HEK293 (cell line): ENCODE measurements around the gene SAXO2.
A peak's percentile ranks its signal among the peaks of the same experiment; 100 is the strongest.

ENCODE experiments used
- ATF2 ChIP-seq: fragments of 450-650 bp; formaldehyde crosslinking; IDR thresholded peaks from 2 replicates; pipeline ENCODE4 v1.5.1; 2016; ENCODE audit warnings: missing biosample characterization, missing genetic modification characterization, low read depth
- BCL11A ChIP-seq: fragments of 450-650 bp; formaldehyde crosslinking; IDR thresholded peaks from 2 replicates; pipeline ENCODE4 v1.5.1; 2016; ENCODE audit warnings: low read depth, missing biosample characterization, missing genetic modification characterization
- EGR2 ChIP-seq: fragments of 450-650 bp; formaldehyde crosslinking; IDR thresholded peaks from 2 replicates; pipeline ENCODE4 v1.5.1; 2016; ENCODE audit warnings: low read depth, missing biosample characterization, missing genetic modification characterization
- GLIS2 ChIP-seq: fragments of 450-650 bp; formaldehyde crosslinking; IDR thresholded peaks from 2 replicates; pipeline ENCODE4 v1.5.1; 2016; ENCODE audit warnings: missing biosample characterization, missing genetic modification characterization
- KLF10 ChIP-seq: fragments of 450-650 bp; IDR thresholded peaks from 2 replicates; pipeline ENCODE4 v1.5.1; 2018; ENCODE audit warnings: missing biosample characterization, mild to moderate bottlenecking, missing genetic modification characterization
- KLF17 ChIP-seq: fragments of 450-650 bp; formaldehyde crosslinking; IDR thresholded peaks from 2 replicates; pipeline ENCODE4 v1.5.1; 2016; ENCODE audit warnings: missing biosample characterization, missing genetic modification characterization
- KLF9 ChIP-seq: fragments of 450-650 bp; formaldehyde crosslinking; IDR thresholded peaks from 2 replicates; pipeline ENCODE4 v1.5.1; 2016; ENCODE audit warnings: missing biosample characterization, missing genetic modification characterization, low read depth
- MEIS1 ChIP-seq: sonication (generic); formaldehyde crosslinking; IDR thresholded peaks from 2 replicates; pipeline ENCODE4 v1.8.1; 2022; ENCODE audit warnings: missing genetic modification reagents, mild to moderate bottlenecking, borderline replicate concordance
- MYNN ChIP-seq: fragments of 450-650 bp; formaldehyde crosslinking; IDR thresholded peaks from 2 replicates; pipeline ENCODE4 v1.5.1; 2016; ENCODE audit warnings: missing biosample characterization, missing genetic modification characterization, borderline replicate concordance
- PRDM10 ChIP-seq: fragments of 450-650 bp; formaldehyde crosslinking; IDR thresholded peaks from 2 replicates; pipeline ENCODE4 v1.5.1; 2016; ENCODE audit warnings: missing biosample characterization, missing genetic modification characterization
- WT1 ChIP-seq: fragments of 450-650 bp; formaldehyde crosslinking; IDR thresholded peaks from 2 replicates; pipeline ENCODE4 v1.5.1; 2016; ENCODE audit warnings: missing biosample characterization, missing genetic modification characterization
- ZBTB10 ChIP-seq: fragments of 450-650 bp; formaldehyde crosslinking; IDR thresholded peaks from 2 replicates; pipeline ENCODE4 v1.5.1; 2016; ENCODE audit warnings: missing biosample characterization, missing genetic modification characterization
- ZBTB48 ChIP-seq: fragments of 450-650 bp; formaldehyde crosslinking; IDR thresholded peaks from 2 replicates; pipeline ENCODE4 v1.5.1; 2016; ENCODE audit warnings: missing biosample characterization, missing genetic modification characterization
- ZNF114 ChIP-seq: fragments of 450-650 bp; formaldehyde crosslinking; IDR thresholded peaks from 2 replicates; pipeline ENCODE4 v1.5.0; 2017; ENCODE audit warnings: missing biosample characterization, missing genetic modification characterization
- ZNF140 ChIP-seq: fragments of 450-650 bp; formaldehyde crosslinking; IDR thresholded peaks from 2 replicates; pipeline ENCODE4 v1.5.1; 2016; ENCODE audit warnings: missing biosample characterization, missing genetic modification characterization
- ZNF169 ChIP-seq: fragments of 450-650 bp; formaldehyde crosslinking; IDR thresholded peaks from 2 replicates; pipeline ENCODE4 v1.5.1; 2016; ENCODE audit warnings: missing biosample characterization, missing genetic modification characterization
- ZNF184 ChIP-seq: fragments of 450-650 bp; IDR thresholded peaks from 2 replicates; pipeline ENCODE4 v1.5.1; 2018; ENCODE audit warnings: missing biosample characterization, mild to moderate bottlenecking, missing genetic modification characterization
- ZNF211 ChIP-seq: fragments of 450-650 bp; formaldehyde crosslinking; IDR thresholded peaks from 2 replicates; pipeline ENCODE4 v1.5.1; 2016; ENCODE audit warnings: low read depth, missing biosample characterization, missing genetic modification characterization
- ZNF223 ChIP-seq: fragments of 450-650 bp; formaldehyde crosslinking; IDR thresholded peaks from 2 replicates; pipeline ENCODE4 v1.5.1; 2016; ENCODE audit warnings: missing biosample characterization, missing genetic modification characterization
- ZNF324 ChIP-seq: fragments of 450-650 bp; formaldehyde crosslinking; IDR thresholded peaks from 2 replicates; pipeline ENCODE4 v1.5.1; 2016; ENCODE audit warnings: missing biosample characterization, missing genetic modification characterization
- ZNF341 ChIP-seq: fragments of 450-650 bp; formaldehyde crosslinking; IDR thresholded peaks from 2 replicates; pipeline ENCODE4; 2016; ENCODE audit warnings: low read depth, missing biosample characterization, missing genetic modification characterization
- ZNF354C ChIP-seq: fragments of 450-650 bp; formaldehyde crosslinking; IDR thresholded peaks from 2 replicates; pipeline ENCODE4 v1.5.1; 2016; ENCODE audit warnings: missing biosample characterization, missing genetic modification characterization, low read depth, borderline replicate concordance
- ZNF449 ChIP-seq: fragments of 450-650 bp; formaldehyde crosslinking; IDR thresholded peaks from 2 replicates; pipeline ENCODE4 v1.5.1; 2017; ENCODE audit warnings: missing biosample characterization, mild to moderate bottlenecking, missing genetic modification characterization, moderate library complexity
- ZNF488 ChIP-seq: fragments of 450-650 bp; formaldehyde crosslinking; IDR thresholded peaks from 2 replicates; pipeline ENCODE4 v1.5.1; 2016; ENCODE audit warnings: missing biosample characterization, missing genetic modification characterization
- ZNF514 ChIP-seq: fragments of 450-650 bp; formaldehyde crosslinking; IDR thresholded peaks from 2 replicates; pipeline ENCODE4 v1.5.1; 2016; ENCODE audit warnings: missing biosample characterization, missing genetic modification characterization
- ZNF521 ChIP-seq: fragments of 450-650 bp; formaldehyde crosslinking; IDR thresholded peaks from 2 replicates; pipeline ENCODE4 v1.5.1; 2017; ENCODE audit warnings: missing biosample characterization, mild to moderate bottlenecking, missing genetic modification characterization
- ZNF560 ChIP-seq: fragments of 450-650 bp; formaldehyde crosslinking; IDR thresholded peaks from 2 replicates; pipeline ENCODE4 v1.5.1; 2017; ENCODE audit warnings: missing biosample characterization, missing genetic modification characterization, borderline replicate concordance
- ZNF571 ChIP-seq: fragments of 450-650 bp; formaldehyde crosslinking; IDR thresholded peaks from 2 replicates; pipeline ENCODE4 v1.5.0; 2017; ENCODE audit warnings: missing biosample characterization, missing genetic modification characterization
- ZNF621 ChIP-seq: fragments of 450-650 bp; formaldehyde crosslinking; IDR thresholded peaks from 2 replicates; pipeline ENCODE4 v1.5.1; 2017; ENCODE audit warnings: missing biosample characterization, missing genetic modification characterization
- ZNF792 ChIP-seq: fragments of 450-650 bp; formaldehyde crosslinking; IDR thresholded peaks from 2 replicates; pipeline ENCODE4 v1.5.1; 2016; ENCODE audit warnings: missing biosample characterization, missing genetic modification characterization

The SAXO2 gene

GRCh38 chr15:82262422-82263026 lies at the start of gene SAXO2, which contains the start of gene EFL1 (continued):
- TF ChIP-seq KLF9 (tag by site-specific recombination) (peak; percentile 97), MYNN (tag by site-specific recombination) (peak; percentile 42; the same call in 1 of the 2 replicates), ZNF184 (tag by site-specific recombination) (no peak), BCL11A (tag by site-specific recombination) (peak; percentile 89), ZNF354C (tag by site-specific recombination) (no peak), ZNF449 (tag by site-specific recombination) (peak; percentile 68), ZNF621 (tag by site-specific recombination) (no peak), ZNF211 (tag by site-specific recombination) (no peak), GLIS2 (tag by site-specific recombination) (peak; percentile 71), ZNF488 (no peak), PRDM10 (peak; percentile 67), ZNF223 (tag by site-specific recombination) (no peak), KLF10 (tag by site-specific recombination) (peak; percentile 87), ZNF114 (tag by site-specific recombination) (no peak), ZBTB10 (tag by site-specific recombination) (no peak), ZNF140 (no peak), ZBTB48 (tag by site-specific recombination) (0 out of 2 replicates have a peak, but pooled peaks have one; percentile 14), WT1 (no peak), ZNF341 (tag by site-specific recombination) (no peak), EGR2 (tag by site-specific recombination) (peak; percentile 87), ZNF169 (no peak), ZNF521 (no peak), ZNF792 (tag by site-specific recombination) (no peak), ZNF571 (tag by site-specific recombination) (no peak), ZNF514 (tag by site-specific recombination) (no peak), KLF17 (peak; percentile 51; the same call in 1 of the 2 replicates), ZNF324 (no peak), ATF2 (tag by site-specific recombination) (no peak), MEIS1 (CRISPR knock-in tag) (no peak), ZNF560 (tag by site-specific recombination) (no peak)
